ENCODE data around the gene RAET1E.
"Not testable (repeated sequence)": the region's sequence is repeated elsewhere in the genome, so short reads cannot be mapped to it uniquely, and the experiment has no call there.

The RAET1E gene

GRCh38 chr6:149927025-149927424 lies 29.1 kb upstream of the RAET1E start:
- DNase-seq: not testable (repeated sequence)

- DNase-seq: peak; percentile 77
These were observed 28.3 kb upstream of the RAET1E start for GRCh38 chr6:149925974-149926777.

GRCh38 chr6:149925253-149925973 lies 27.5 kb upstream of the RAET1E start:
- no peak for DNase-seq

- no peak for DNase-seq
These were observed 27.0 kb upstream of the RAET1E start for GRCh38 chr6:149924933-149925252.

- no peak for DNase-seq
These were observed 26.5 kb upstream of the RAET1E start for GRCh38 chr6:149924206-149924932.

GRCh38 chr6:149923327-149923986 lies 25.5 kb upstream of the RAET1E start:
- DNase-seq: no peak

GRCh38 chr6:149922642-149923326 lies 24.9 kb upstream of the RAET1E start, which contains the start of gene RAET1G:
Gene RAET1G, minus strand, starts transcription at chr6:149923121. Its CDS starts 111 bp downstream, at chr6:149923010.
- DNase-seq: peak; percentile 83

GRCh38 chr6:149922091-149922490 lies 24.2 kb upstream of the RAET1E start:
- DNase-seq: not testable (repeated sequence)

- no peak for DNase-seq
These were observed 23.4 kb upstream of the RAET1E start for GRCh38 chr6:149921361-149921760.

GRCh38 chr6:149919834-149920225 lies 21.9 kb upstream of the RAET1E start:
- DNase-seq: no peak

- not testable (repeated sequence) for DNase-seq
These were observed 21.4 kb upstream of the RAET1E start for GRCh38 chr6:149919126-149919833.

- DNase-seq: no peak
These were observed 20.4 kb upstream of the RAET1E start for GRCh38 chr6:149918151-149918905.

- DNase-seq: no peak
These were observed 19.8 kb upstream of the RAET1E start for GRCh38 chr6:149917679-149918078.

GRCh38 chr6:149915970-149916865 lies 18.3 kb upstream of the RAET1E start:
- DNase-seq: no peak

GRCh38 chr6:149913540-149914240 lies 15.8 kb upstream of the RAET1E start:
- no peak for DNase-seq

GRCh38 chr6:149913085-149913484 lies 15.2 kb upstream of the RAET1E start:
- no peak for DNase-seq

- DNase-seq: not testable (repeated sequence)
These were observed 14.8 kb upstream of the RAET1E start for GRCh38 chr6:149912680-149913079.

- DNase-seq: no peak
These were observed 12.8 kb upstream of the RAET1E start for GRCh38 chr6:149910721-149911151.

All from activated CD4-positive, alpha-beta T cell treated with anti-CD3 and anti-CD28 coated beads, Interleukin-2, amount 50 U/mL, for 16 hours (primary cell).